Tibial artery (tissue), 4 donors: ENCODE measurements around the gene RARB.

Experiments used
- DNase-seq, 2 donors: peaks; one replicate each; pipeline ENCODE4 v3.0.0-alpha.2; 2019
- H3K27ac ChIP-seq, 2 donors: fragments of 200-600 bp; sonication (generic) in 1 of 2; 1 replicate in 1 of 2; 2 replicates in 1 of 2; pipeline ENCODE4 v1.5.1; 2018 to 2019; ENCODE audit warnings: mild to moderate bottlenecking in 1 of 2
- H3K27me3 ChIP-seq, 2 donors: fragments of 200-600 bp; sonication (generic) in 1 of 2; one replicate each; pipeline versions ENCODE4 v1.5.1 to v1.6.0; 2016 to 2019
- H3K36me3 ChIP-seq, 3 donors: fragments of 200-600 bp; sonication (generic) in 2 of 3; one replicate each; pipeline ENCODE4 v1.5.1; 2016 to 2019; ENCODE audit warnings: mild to moderate bottlenecking in 2 of 3
- H3K4me1 ChIP-seq, 4 donors: fragments of 200-600 bp; sonication (generic) in 2 of 4; 1 replicate in 3 of 4; 2 replicates in 1 of 4; pipeline ENCODE4 v1.5.1; 2016 to 2019
- H3K4me3 ChIP-seq, 2 donors: fragments of 200-600 bp; sonication (generic) in 1 of 2; 1 replicate in 1 of 2; 2 replicates in 1 of 2; pipeline ENCODE4 v1.5.1; 2018 to 2019; ENCODE audit warnings: mild to moderate bottlenecking in 2 of 2
- H3K9me3 ChIP-seq, 3 donors: fragments of 200-600 bp; sonication (generic) in 1 of 3; one replicate each; pipeline ENCODE4 v1.5.1; 2016 to 2019
- intact Hi-C: fragments of 100-400 bp; cut with DNase I; formaldehyde crosslinking; loops from one replicate; pipeline ENCODE4 v1.15.0; 2023; ENCODE audit warnings: low total_unique reads
- TF ChIP-seq, protein P1 (sequence below), 2 experiments: fragments of 200-600 bp in 1 of 2; fragments of 450-650 bp in 1 of 2; IDR thresholded peaks; one replicate each; pipeline ENCODE4 v1.5.1; 2017 to 2019; ENCODE audit warnings: antibody characterized with exemption in 2 of 2, mild to moderate bottlenecking in 1 of 2, moderate library complexity in 1 of 2

The RARB gene

DNA sequence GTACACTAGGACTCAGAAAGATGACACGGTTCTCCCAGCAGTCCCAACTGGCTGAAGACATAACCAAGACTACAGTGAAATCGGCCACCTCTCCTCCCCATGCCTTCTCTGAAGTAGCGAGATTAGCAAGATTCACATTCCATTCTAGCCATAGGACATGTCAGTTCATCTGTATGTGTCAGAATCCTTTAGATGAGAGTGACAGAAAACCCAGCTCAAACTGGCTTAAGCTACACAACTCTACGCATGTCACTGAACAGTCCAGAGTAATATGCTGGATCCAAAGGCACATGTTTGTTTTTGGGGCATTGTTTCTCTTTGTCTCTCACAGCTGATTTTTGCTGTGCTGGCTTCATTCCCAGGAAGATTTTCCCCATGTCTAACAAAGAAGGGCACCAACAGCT lies 75.8 kb downstream of the RARB start:
- Histone ChIP-seq H3K36me3 (no peaks in the 10 kb centered on the region), H3K27me3 (no peaks in the 10 kb centered on the region), H3K9me3 (no peaks in the 10 kb centered on the region), H3K27ac (no peak overlapping the region), H3K4me3 (no peak overlapping the region), H3K4me1 (peaks cover 0 to 39% (median 17%) of the 10 kb centered on the region in 4 donors)
- no peak for DNase-seq
- intact Hi-C loops: no loop called here
- TF ChIP-seq, protein P1, sequence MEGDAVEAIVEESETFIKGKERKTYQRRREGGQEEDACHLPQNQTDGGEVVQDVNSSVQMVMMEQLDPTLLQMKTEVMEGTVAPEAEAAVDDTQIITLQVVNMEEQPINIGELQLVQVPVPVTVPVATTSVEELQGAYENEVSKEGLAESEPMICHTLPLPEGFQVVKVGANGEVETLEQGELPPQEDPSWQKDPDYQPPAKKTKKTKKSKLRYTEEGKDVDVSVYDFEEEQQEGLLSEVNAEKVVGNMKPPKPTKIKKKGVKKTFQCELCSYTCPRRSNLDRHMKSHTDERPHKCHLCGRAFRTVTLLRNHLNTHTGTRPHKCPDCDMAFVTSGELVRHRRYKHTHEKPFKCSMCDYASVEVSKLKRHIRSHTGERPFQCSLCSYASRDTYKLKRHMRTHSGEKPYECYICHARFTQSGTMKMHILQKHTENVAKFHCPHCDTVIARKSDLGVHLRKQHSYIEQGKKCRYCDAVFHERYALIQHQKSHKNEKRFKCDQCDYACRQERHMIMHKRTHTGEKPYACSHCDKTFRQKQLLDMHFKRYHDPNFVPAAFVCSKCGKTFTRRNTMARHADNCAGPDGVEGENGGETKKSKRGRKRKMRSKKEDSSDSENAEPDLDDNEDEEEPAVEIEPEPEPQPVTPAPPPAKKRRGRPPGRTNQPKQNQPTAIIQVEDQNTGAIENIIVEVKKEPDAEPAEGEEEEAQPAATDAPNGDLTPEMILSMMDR (IDR thresholded peaks at IDR 0.05): no peak

DNA sequence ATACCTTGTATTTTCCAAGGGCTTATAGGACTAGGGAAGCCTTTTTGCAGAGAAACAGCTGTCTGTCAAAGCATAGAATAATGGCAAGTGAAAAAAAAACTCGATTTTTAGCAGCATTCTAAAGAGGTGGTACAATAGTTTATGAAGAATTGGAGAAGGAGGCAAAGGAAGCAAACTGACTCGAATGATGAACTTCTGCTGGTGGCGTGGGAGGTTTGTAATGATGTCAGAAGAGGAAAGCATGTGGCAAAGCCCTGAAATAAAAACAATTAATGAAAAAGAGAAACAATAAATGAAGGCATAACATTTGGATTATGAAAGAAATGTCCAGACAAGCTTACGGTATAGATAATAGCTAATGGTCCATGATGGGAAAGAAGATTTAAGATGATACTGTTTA lies 77.5 kb downstream of the RARB start:
- TF ChIP-seq, protein P1 (IDR thresholded peaks at IDR 0.05): no peak
- Histone ChIP-seq H3K27me3 (no peaks in the 10 kb centered on the region), H3K27ac (no peak overlapping the region), H3K4me1 (peaks cover 0 to 39% (median 21%) of the 10 kb centered on the region in 4 donors), H3K36me3 (no peaks in the 10 kb centered on the region), H3K4me3 (no peak overlapping the region), H3K9me3 (no peaks in the 10 kb centered on the region)
- intact Hi-C loops: no loop called here
- no peak for DNase-seq

DNA sequence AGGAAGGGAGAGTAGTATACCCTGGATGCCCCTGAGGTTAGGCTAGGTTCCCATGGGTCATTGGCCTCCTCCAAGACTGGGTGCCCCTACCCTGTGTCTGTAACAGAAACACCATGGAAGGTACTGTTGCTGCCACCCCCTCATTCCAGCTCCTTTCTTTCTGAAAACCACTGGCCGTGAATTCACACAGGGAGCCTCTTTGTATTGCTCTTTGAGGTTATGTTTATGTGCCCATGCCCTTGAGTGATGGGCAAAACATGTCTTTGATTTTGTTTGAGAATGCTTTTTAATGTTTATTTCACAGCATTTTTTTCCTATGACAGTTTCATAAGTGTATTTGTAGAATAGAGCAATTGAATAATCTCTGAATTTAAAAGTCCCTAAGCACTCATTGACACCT lies 79.7 kb downstream of the RARB start:
- TF ChIP-seq, protein P1 (IDR thresholded peaks at IDR 0.05): no peak
- no peak for DNase-seq
- peak overlapping the region; percentile 52 to 64 for H3K27ac ChIP-seq
- H3K9me3 ChIP-seq: no peaks in the 10 kb centered on the region
- H3K4me1 ChIP-seq: peaks cover 0 to 28% (median 18%) of the 10 kb centered on the region in 4 donors
- H3K27me3 ChIP-seq: no peaks in the 10 kb centered on the region
- intact Hi-C loops: no loop called here
- no peaks in the 10 kb centered on the region for H3K36me3 ChIP-seq
- no peak overlapping the region for H3K4me3 ChIP-seq

DNA sequence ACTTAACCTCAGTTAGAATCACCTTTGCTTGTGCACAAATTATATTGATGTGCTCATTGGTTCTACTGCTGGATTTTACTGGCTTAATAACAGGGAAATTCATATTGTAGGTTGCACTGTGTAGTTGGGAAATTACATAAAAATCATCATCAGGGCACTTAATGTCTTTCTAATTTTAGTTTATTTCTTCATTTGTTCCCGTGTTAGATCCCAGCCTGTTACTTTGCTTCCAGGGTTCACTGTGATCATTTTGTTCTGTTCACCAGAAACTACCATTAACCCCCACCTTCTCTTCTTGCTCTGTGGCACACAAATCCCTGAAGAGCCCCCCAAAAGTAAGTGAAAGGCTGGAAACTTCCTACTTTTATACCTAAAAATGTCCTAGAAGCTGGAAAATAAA lies 80.4 kb downstream of the RARB start:
- H3K27ac ChIP-seq: peak overlapping the region; percentile 52 to 64

DNA sequence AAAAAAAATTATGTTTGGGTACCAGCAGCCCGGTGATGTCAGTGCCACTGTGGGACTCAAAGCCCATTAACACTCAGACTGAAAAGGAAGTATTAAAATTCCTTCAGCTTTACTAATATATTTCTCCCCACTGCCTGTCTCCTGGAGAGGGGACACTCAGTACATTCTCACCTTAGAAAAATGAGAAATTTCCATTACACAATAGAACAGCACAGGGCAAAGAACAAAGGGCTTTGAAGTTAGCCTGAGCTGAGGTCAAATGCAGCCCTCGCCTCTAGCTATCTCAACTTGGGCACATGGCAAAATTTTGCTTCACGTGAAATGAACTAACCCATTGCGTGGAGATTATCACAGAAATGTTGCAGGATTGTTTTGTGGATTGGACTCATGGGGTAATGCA lies 80.8 kb downstream of the RARB start:
- no peak for DNase-seq
- TF ChIP-seq, protein P1 (IDR thresholded peaks at IDR 0.05): no peak
- Histone ChIP-seq H3K27me3 (no peaks in the 10 kb centered on the region), H3K36me3 (no peaks in the 10 kb centered on the region), H3K9me3 (no peaks in the 10 kb centered on the region), H3K4me1 (peaks cover 0 to 38% (median 23%) of the 10 kb centered on the region in 4 donors), H3K27ac (peak overlapping the region; percentile 52 to 64), H3K4me3 (no peak overlapping the region)
- intact Hi-C loops: no loop called here

More for the DNA sequence above, 80.4 kb downstream of the RARB start:
- intact Hi-C loops: no loop called here
- H3K4me3 ChIP-seq: no peak overlapping the region
- H3K9me3 ChIP-seq: no peaks in the 10 kb centered on the region
- DNase-seq: no peak
- H3K36me3 ChIP-seq: no peaks in the 10 kb centered on the region
- TF ChIP-seq, protein P1 (IDR thresholded peaks at IDR 0.05): no peak
- H3K4me1 ChIP-seq: peaks cover 0 to 33% (median 19%) of the 10 kb centered on the region in 4 donors
- no peaks in the 10 kb centered on the region for H3K27me3 ChIP-seq

DNA sequence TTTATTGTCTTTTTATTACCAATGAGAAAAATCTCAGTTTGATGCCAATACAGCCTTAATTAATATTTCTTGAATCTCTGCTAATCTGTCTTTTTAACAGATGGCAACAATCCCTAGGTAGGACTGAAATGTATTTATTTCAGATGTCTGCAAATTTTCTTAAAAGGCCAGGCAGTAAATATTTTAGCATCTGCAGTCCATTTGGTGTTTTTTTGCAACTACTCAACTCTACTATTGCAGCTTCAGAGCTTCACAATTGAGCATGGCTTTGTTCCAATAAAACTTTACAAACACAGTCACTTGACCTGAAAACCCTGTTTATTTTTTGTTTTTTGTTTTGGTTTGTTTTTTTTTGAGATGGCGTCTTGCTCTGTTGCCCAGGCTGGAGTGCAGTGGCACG lies 82.7 kb downstream of the RARB start:
- TF ChIP-seq, protein P1 (IDR thresholded peaks at IDR 0.05): no peak
- no peaks in the 10 kb centered on the region for H3K36me3 ChIP-seq
- H3K27me3 ChIP-seq: no peaks in the 10 kb centered on the region
- H3K9me3 ChIP-seq: no peaks in the 10 kb centered on the region
- H3K4me3 ChIP-seq: no peak overlapping the region
- no peak overlapping the region for H3K27ac ChIP-seq
- intact Hi-C loops: no loop called here
- H3K4me1 ChIP-seq: peaks cover 0 to 48% (median 25%) of the 10 kb centered on the region in 4 donors
- DNase-seq: no peak
